Left colon (tissue), 2 donors: ENCODE data around the gene ZSWIM2. TPM values are rescaled to one million over a fixed set of nuclear protein-coding genes. Genes with fewer than 3 reads are reported as not detected.
A peak's percentile ranks its signal among the peaks of the same experiment; 100 is the strongest.
"Not testable (repeated sequence)": the region's sequence is repeated elsewhere in the genome, so short reads cannot be mapped to it uniquely, and the experiment has no call there.

ENCODE experiments used
- ATAC-seq: fragments of 200-7000 bp; cut with Tn5 transposase; one replicate; pipeline ENCODE4 v1.9.1; 2020; ENCODE audit warnings: mild to moderate bottlenecking, moderate library complexity
- DNase-seq, 2 donors: peaks; one replicate each; pipeline ENCODE4 v3.0.0-alpha.2; 2020
- intact Hi-C, 2 donors: fragments of 100-400 bp; cut with DNase I in 1 of 2; cut with micrococcal nuclease in 1 of 2; formaldehyde crosslinking; loops; one replicate each; pipeline versions ENCODE4 v1.11.2 to v1.14.0; 2022; cut with DNase I, micrococcal nuclease
- long read RNA-seq: library from polyadenylated mRNA; unstranded; transcript quantifications from one replicate; pipeline ENCODE4 v2.0.0, GENCODE V29; 2021
- total RNA-seq, 2 donors: library from RNA; stranded (reverse); fragmentation: NEBNext Ultra II Directional; extraction: Animal tissue kit (Norgen Biotek cat#: 25700); gene quantifications; one replicate each; pipeline ENCODE4 v1.2.1, GENCODE V29; 2021
- donor health status: DM: no; HTN: no; CAD: no.
- donor health status: DM: yes; HTN: yes; CAD: no.

The ZSWIM2 gene, protein sequence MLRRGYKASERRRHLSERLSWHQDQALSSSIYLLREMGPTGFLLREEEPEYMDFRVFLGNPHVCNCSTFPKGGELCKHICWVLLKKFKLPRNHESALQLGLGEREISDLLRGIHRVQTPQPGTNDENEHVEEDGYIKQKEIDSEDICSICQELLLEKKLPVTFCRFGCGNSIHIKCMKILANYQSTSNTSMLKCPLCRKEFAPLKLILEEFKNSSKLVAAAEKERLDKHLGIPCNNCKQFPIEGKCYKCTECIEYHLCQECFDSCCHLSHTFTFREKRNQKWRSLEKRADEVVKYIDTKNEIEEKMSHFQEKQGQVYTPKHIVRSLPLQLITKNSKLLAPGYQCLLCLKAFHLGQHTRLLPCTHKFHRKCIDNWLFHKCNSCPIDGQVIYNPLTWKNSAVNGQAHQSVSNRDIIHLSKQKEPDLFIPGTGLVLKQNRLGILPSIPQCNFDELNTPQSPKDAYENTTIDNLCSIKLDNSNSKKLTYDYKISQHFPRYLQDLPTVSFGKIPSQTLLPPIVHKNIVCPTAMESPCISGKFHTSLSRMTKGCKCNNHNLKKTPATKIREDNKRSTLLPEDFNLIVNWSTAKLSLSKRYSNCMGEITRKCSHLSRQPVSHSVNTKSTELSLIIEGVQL
- not detected for total RNA-seq
- long read RNA-seq = 0 reads

DNA sequence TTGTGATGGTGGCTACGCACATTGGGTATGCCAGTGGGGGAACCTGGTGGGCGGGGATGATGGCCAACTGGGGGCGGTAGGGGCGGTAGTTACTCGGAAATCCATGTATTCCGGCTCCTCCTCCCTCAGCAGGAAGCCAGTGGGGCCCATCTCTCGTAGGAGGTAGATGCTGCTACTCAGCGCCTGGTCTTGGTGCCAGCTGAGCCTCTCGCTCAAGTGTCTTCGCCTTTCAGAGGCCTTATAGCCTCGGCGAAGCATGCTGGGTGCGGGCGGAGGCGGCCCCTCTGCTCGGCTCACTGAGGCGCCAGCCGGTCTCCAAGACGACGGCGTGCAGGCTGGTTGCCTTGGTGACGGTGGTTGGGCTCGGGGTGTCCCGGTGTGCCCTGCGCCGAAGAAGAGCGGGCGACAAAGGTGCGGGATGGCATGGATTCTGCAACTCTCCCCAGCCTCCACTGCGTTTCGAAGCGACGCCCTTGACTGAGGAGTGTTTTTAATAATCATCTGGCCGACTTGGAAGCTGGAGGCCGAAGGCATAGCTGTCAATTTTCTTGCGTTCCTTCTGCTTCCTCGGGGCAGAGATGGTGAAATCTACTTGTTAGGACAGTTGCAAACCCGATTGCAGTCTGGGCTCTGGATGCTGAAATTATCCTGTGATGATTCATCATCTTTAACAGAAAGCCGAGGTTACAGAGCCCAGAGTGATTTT is at the start of gene ZSWIM2:
ZSWIM2 (minus strand) TSS at position 298 of the 706 bp plus-strand sequence; CDS start at position 258, 40 bp downstream.
- no peak for ATAC-seq

DNA sequence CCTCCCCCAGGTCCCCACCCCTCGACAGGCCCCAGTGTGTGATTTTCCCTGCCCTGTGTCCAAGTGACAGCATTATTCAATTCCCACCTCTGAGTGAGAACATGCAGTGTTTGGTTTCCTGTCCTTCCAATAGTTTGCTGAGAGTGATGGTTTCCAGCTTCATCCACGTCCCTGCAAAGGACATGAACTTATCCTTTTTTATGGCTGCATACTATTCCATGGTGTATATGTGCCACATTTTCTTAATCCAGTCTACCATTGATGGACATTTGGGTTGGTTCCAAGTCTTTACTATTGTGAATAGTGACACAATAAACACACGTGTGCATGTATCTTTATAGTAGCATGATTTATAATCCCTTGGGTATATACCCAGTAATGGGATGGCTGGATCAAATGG is 47.2 kb upstream of the ZSWIM2 start:
- intact Hi-C loops, DNase-seq, ATAC-seq: not testable (repeated sequence)

More for the DNA sequence above, at the start of gene ZSWIM2:
- peak; percentile 19 to 26 for DNase-seq
- intact Hi-C loops = no loop called here

DNA sequence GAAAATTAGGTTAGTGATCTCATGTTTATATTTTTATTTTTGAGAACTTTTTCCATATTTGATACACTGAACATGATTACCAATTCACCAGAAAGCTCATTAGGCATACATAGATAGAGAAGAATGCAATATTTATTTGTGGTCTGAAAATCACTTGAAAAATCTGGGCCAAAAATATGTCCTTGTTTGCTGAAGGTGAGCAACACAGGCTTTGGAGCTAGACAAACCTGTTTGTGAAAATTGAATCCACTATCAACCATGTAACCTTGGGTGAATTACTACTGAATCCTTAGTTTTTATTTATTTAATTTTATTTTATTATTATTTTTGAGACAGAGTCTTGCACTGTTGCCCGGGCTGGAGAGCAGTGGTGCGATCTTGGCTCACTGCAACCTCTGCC is 46.5 kb upstream of the ZSWIM2 start:
- no peak for DNase-seq
- intact Hi-C loops = no loop called here
- no peak for ATAC-seq

DNA sequence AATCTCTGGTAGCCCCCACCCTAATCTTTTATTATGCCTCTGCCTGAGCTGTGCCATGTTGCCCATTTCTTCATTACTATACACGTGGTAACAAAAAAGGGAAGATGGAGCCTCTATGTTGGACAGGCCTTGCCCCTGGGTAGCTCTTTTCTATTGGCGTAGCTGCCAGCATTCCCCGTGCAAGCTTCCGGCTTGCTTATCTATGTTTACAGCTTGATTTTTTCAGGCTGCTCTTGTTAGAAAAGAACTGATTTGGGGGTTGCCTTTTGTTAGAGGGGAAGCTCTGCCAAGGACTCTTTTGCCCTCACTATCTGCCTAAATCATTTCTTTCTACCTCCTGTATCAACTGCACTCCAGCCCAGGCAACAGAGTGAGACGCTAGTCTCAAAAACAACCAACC is 45.5 kb upstream of the ZSWIM2 start:
- intact Hi-C loops = no loop called here
- DNase-seq = no peak
- no peak for ATAC-seq

DNA sequence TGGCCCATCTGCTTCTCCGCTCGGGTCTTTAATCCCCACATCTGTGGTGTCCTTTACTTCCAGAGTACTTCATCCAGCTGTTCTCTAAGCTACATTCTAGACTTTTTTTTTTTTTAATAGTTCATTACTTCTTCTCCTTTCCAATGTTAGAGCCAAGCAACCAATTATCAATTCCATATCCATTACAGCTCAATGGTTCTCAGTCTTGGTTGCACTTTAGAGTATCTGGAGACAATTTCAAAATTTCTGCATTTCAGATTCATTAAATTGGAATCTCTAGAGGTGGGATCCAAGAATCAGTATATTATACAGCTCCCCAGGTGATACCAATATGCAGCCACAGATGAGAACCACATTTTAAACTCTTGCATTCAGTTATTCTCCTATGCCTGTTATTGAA is 43.9 kb upstream of the ZSWIM2 start:
- ATAC-seq = no peak
- intact Hi-C loops = no loop called here
- DNase-seq = no peak

DNA sequence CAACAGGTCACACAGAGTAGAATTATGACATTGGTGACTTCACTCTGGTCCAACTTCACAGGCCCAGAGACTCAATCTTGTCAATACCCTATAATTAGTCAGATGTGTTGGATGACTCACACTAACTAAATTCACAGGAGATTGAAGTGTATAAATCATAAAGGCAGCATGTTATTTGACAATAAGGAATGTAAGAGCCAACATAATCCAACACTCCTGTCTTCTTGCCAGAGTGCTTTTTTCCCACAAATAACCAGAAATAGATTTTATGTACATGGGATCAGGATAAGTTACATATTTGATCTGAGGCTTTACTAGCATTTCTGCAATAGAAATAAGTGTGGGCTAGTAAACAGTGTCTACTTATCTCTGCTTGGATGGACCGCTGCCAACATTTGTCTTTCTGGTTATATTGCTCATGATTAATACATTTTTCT is 42.2 kb upstream of the ZSWIM2 start:
- intact Hi-C loops = no loop called here
- no peak for ATAC-seq

DNA sequence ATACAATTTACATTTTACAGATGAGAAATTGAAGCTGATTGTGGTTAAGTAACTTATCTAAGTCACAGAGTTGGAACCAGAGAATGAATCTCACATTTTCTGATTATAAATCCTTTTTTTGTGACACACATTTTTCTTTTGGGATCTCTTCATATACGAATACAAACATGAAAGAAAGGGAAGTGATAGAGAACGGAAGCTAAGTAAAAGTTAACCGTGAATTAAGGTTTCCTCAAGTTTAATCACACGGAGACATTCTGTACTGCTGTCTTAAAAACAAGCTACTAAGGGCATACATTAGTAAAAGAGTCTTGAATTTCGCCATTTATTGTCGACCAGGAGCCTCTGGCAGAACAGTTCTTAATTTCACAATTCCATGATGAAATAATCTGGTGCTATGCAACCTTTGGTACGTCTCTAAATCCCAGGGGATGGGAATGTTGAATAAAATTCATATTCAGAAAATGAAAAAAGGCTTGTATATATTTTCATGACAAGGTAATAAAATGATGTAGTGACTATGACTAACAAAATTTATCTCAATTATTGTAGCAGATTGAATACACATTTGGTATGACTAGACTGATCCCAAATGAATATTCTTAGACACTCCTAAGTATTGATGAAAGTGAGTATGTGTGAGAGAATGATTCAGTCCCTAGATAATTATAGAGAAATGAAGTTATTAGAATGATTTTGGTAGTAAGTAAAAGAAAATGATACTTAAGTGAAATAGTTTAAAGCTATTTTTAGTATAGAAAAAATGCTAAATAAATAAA is 40.3 kb upstream of the ZSWIM2 start:
- intact Hi-C loops = no loop called here
- ATAC-seq = no peak
- no peak for DNase-seq

More for the DNA sequence above, 42.2 kb upstream of the ZSWIM2 start:
- no peak for DNase-seq

DNA sequence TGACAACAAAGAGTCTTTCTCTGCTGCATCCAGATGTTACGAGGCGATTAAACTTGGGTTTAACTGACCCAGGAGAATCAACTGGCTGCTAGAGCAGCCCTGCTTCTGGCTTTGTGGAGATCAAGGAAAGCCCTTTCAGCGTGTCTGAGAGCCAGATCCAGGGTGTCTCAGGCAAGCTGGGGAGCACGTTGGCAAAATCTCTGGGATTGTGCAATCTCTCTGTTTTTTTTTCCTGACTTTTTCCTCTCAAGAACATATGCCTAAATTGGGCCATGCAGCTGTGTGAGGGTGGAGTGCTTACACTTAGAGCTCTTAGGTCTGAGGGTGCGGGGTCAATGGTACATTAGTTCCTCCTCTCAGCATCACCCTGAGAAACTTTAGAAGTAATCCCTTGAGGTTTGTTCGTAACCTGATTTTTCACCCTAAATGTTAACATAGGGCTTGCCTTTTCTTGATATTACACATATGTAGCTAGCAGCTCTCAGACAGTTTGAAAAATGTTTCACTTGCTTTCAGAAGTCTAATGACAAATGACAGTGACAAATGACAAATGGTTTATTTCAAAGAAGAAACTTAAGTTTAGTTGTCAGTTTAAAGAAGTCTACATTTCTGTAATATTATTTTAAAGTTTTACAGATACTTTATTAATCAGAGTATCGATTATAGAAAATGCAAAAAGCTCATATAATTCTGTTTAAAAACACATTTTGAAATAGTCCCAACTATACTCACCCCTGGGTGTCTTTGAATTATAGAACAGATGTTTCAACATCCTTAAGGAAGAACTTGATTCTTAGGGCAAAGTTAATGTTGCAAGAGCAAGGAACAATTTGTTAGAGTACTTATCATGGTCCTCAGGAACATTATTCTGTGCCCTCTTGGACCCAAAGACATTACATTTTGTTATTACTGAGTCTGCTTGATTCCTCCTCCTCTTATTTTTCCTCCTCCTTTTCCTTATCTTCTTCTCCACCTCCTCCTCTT is 38.4 kb upstream of the ZSWIM2 start:
- peak in 1 of 2 donors; percentile 26 for DNase-seq

DNA sequence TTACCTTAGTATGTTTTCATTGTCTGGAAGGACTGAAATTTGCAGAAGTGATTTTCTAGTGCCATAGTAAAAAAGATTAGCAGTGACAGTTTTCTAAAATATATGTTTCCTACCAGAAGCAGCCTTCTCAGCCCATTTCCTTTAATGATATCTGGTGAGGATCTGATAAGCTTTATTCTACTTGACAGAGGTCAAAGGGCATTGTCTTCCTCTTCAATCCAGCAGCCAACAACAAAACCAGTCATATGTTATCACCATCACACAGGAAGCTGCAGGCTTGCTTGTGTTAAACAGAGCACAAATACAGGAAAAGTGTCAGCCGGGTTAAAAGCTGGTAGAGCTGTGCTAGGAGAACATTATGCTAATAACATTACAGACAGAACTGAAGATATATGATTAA is 35.6 kb upstream of the ZSWIM2 start:
- intact Hi-C loops = no loop called here
- ATAC-seq (no peak), DNase-seq (no peak)

More for the DNA sequence above, 38.4 kb upstream of the ZSWIM2 start:
- no peak for ATAC-seq
- intact Hi-C loops = no loop called here

DNA sequence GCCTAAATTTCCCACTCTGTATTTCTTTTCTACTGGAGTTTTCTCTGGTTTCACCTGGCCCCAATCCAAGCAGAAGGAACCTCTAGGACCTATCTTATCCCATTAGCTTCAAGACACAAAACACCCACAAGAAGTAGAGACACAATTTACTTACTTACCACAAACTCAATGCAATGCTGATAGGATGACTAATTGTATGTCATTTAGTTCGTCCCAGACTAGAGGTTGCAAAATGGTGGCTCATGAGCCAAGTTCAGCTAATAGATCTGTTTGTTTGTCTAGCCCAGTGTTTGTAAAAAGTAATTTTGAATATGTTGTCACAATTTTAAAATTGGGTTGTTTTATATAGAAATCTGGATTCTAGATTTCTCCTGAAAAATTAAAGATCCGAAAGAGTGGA is 34.7 kb upstream of the ZSWIM2 start:
- intact Hi-C loops = no loop called here
- ATAC-seq = no peak

DNA sequence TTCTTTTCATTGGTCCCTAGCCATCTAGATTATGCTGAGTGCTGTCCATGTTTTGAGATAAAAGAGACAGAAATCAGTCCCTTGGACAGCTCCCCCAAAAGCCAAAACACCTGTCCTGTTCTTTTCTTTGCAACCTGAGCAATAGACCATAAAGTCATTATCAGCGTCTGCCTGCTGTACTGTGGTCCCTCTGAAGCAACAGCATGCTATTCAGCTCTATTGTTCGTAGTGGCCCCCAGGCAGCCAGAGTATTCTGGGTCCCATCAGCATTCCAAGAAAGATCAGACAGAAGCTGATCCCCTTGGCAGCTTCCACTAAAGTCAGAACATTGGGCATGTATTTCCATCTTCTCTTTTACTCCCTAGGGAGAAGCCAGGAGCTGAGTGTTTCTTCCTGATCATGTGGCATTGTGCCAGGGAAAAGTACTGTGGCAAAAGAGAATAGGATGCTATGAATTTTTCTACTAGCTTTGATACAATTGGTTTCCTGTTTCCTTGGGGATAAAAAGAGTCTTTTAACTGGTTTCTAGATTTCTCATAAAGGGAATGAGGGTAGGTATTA is 33.6 kb upstream of the ZSWIM2 start:
- intact Hi-C loops = no loop called here
- ATAC-seq (no peak), DNase-seq (no peak)

More for the DNA sequence above, 34.7 kb upstream of the ZSWIM2 start:
- no peak for DNase-seq

DNA sequence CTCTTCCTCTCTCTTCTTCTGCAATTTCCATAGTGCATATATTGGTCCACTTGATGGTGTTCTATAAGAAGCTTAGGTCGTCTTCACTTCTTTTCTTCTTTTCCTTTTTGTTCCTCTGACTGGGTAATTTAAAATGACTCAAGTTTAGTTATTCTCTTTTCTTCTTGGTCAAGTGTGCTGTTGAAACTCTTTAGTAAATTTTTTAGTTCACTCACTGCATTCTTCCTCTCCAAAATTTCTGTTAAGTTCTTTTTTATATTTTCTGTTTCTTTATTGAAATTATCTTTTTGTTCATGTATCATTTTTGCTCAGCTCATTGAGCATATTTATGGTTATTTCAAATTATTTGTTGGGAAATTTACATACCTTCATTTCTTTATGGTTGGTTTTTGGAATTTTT is 32.7 kb upstream of the ZSWIM2 start:
- ATAC-seq (no peak), DNase-seq (no peak)
- intact Hi-C loops = no loop called here

DNA sequence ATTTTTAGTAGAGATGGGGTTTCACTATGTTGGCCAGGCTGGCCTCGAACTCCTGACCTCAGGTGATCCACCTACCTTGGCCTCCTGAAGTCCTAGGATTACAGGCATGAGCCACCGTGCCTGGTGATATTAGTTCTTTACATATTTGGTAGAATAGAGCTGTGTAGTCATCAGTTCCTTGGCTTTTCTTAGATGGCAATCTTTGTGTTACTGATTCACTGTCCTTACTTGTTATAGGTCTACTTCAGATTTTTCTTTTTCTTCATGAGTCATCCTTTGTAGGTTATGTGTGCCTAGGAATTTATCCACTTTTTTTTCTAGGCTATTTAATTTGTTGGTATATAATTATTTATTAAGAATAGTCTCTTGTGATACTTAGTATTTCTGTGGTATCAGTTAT is 30.3 kb upstream of the ZSWIM2 start:
- no peak for ATAC-seq
- no peak for DNase-seq
- intact Hi-C loops = no loop called here

DNA sequence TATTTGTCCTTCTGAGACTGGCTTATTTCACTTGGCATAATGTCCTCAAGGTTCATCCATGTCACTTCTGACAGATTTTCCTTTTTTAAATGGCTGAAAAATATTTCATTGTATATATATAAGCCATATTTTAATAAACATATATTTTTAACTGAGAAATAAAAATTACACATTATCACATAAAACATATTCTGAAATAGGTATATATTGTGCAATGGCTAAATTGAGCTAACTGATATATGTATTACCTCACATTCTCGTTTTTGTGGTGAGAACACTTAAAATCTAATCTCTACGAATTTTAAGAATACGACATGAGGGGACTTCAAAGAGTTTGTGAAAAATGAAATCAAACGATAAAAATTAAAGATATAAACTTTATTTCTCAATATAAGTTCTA is 25.7 kb upstream of the ZSWIM2 start:
- ATAC-seq (no peak), DNase-seq (no peak)
- intact Hi-C loops = no loop called here

DNA sequence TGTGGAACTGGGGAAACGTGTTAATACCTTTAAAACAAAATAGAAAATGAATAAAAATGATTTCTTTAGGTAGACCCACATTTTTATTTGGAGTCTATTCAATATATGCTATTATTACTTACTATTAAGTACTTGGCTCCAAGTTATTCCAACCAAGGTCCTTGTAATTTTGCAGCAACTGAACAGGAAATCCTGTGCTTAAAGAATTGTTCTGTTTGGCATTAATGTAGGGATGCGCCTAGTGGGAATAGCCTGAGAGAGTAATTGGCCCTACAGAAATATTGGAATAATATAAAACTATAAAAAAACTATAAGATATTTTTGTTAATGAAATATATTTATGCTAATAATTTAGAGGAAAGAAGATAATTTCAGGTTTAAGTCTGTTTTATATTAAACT is 22.9 kb upstream of the ZSWIM2 start:
- DNase-seq = no peak
- no peak for ATAC-seq
- intact Hi-C loops = no loop called here

DNA sequence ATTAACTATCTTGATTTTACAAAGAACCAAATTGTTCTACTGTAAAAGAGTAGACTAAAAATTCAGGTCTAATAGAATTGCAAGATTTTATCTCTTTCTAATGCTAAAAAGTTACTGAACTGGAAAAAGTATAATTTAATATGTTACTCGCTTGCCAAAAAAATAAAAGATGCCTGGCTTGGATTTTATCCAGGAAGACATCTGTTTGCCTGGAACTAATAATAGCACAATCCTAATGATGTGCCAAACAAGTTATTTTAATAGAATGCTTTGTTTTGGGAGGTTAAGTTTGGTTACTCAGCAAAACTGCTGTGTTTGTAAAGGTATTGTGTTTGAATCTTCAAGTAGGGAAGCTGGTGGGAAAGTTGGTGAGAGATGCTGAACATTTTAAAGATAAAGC is 19.4 kb upstream of the ZSWIM2 start:
- intact Hi-C loops = no loop called here
- no peak for DNase-seq
- ATAC-seq = no peak

DNA sequence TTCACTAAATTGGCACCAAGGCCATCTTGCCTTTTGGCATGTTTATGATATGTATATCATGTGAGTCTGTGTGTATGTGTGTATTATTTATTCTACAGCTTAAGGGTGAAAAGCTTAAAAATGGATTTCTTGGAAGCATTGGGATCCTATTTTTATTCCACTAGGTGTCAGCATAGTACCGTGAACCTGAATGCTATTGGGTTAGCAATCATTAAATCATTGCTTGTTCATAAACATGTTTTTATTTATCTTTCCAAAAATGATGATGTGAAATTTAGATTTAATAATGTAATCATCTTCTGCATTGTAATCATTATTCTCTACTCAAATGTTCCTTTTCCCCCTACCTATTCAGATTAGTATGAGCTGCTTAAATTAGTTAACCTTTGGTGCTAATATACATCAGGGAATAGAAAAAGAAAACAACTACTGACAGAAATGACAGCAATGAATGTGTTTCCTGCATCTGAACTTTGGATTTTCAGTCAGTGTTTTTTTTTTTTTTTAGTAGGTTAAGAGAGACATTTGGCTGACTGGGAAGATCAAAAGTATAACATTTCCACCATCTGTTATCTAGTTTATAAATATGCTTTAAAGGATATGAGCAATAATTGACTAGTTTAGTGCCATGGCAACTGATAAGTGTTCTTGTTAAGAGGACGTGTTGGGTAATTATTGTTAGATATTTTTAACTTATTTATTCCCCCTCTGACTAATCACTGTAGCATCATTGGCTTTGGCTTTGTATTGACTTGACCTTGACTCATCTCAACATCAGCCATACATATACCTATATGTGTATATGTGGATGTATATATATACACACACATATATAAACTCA is 14.1 kb upstream of the ZSWIM2 start:
- no peak for ATAC-seq
- DNase-seq = no peak
- intact Hi-C loops = loop anchor here in 1 of 2 donors (5.0 kb wide), 1 partner anchor 589 kb away; no protein-coding TSS in a partner anchor
